Thoracic aorta (tissue), 2 donors: Measurements from ENCODE around the gene CNTNAP2. TPM values are rescaled to one million over a fixed set of nuclear protein-coding genes. Genes with fewer than 3 reads are reported as not detected.

ENCODE experiments used
- ATAC-seq: fragments of 150-250 bp; one replicate; pipeline ENCODE4 v1.8.0; 2017; ENCODE audit warnings: low read depth; ENCODE audit not compliant: insufficient number of reproducible peaks, low FRiP score
- DNase-seq: peaks from one replicate; pipeline ENCODE4 v3.0.0-alpha.2; 2020; ENCODE audit warnings: low spot score
- H3K27ac ChIP-seq, 2 donors: fragments of 200-600 bp; sonication (generic); 1 replicate in 1 of 2; 2 replicates in 1 of 2; pipeline ENCODE4 v1.5.1; 2016; ENCODE audit warnings: mild to moderate bottlenecking in 2 of 2, moderate library complexity in 2 of 2
- H3K27me3 ChIP-seq: fragments of 200-600 bp; sonication (generic); replicated peaks from 2 replicates; pipeline ENCODE4 v1.6.0; 2016; ENCODE audit warnings: mild to moderate bottlenecking; ENCODE audit not compliant: insufficient read depth
- H3K36me3 ChIP-seq: fragments of 200-600 bp; sonication (generic); one replicate; pipeline ENCODE4 v1.5.1; 2016
- H3K4me1 ChIP-seq, 2 donors: fragments of 200-600 bp; sonication (generic); 1 replicate in 1 of 2; 2 replicates in 1 of 2; pipeline versions ENCODE4 v1.5.1 to v1.6.0; 2016; ENCODE audit warnings: low read depth in 2 of 2, mild to moderate bottlenecking in 1 of 2; ENCODE audit not compliant: control insufficient read depth in 1 of 2
- H3K4me3 ChIP-seq: fragments of 200-600 bp; sonication (generic); 2 replicates; pipeline ENCODE4 v1.5.1; 2016; ENCODE audit warnings: mild to moderate bottlenecking
- H3K9me3 ChIP-seq: fragments of 200-600 bp; sonication (generic); 2 replicates; pipeline ENCODE4 v1.5.1; 2016
- total RNA-seq, 2 donors: library from RNA; depleted of rRNA; stranded (reverse); fragments of >200 nt; gene quantifications; one replicate each; pipeline versions ENCODE4 v1.1.0 to v1.2.3, GENCODE V29; 2016
- TF ChIP-seq, protein P1 (sequence below): fragments of 200-600 bp; sonication (generic); IDR thresholded peaks from one replicate; pipeline ENCODE4 v1.5.1; 2019; ENCODE audit warnings: antibody characterized with exemption

Gene CNTNAP2
- total RNA-seq, 2 donors from 2014 or later: not detected

DNA sequence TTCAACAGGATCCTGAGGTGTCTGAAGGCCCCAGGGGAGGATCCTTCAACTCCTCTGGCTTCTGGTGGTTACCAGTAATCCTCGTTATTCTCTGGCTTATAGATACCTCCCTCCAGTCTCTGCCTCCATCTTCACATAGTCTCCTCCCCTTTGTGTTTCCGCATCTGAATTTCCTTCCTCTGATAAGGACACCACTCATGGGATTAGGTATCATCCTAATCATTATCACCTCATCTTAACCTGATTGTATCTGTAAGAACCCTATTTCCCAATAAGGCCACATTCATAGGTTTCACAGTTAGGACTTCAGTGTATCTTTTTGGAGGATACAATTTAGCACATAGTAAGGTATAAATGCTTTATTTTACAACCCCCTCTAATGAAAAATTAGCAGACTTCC, 1189.2 kb downstream of the CNTNAP2 start:
- no peak for DNase-seq
- no peak overlapping the region for H3K4me3 ChIP-seq

DNA sequence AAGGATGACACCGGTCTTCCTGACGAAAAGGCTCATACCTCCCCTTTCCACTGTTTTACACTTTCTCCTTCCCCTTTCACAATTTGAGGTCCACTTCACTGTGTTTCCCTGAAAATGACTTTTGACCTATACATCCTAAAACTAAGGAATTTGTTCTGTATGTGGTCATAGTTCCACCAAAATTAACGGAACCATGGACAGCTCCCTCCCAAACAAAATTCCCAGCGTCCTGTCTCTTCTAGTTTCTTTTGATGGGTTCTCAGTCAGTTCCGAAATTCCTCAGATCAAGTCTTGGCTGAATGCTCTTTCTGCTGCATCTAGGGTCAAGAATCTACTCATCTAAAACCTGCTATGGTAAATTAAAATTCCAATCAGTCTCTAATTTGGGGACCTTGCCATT, 1191.9 kb downstream of the CNTNAP2 start:
- TF ChIP-seq, protein P1, sequence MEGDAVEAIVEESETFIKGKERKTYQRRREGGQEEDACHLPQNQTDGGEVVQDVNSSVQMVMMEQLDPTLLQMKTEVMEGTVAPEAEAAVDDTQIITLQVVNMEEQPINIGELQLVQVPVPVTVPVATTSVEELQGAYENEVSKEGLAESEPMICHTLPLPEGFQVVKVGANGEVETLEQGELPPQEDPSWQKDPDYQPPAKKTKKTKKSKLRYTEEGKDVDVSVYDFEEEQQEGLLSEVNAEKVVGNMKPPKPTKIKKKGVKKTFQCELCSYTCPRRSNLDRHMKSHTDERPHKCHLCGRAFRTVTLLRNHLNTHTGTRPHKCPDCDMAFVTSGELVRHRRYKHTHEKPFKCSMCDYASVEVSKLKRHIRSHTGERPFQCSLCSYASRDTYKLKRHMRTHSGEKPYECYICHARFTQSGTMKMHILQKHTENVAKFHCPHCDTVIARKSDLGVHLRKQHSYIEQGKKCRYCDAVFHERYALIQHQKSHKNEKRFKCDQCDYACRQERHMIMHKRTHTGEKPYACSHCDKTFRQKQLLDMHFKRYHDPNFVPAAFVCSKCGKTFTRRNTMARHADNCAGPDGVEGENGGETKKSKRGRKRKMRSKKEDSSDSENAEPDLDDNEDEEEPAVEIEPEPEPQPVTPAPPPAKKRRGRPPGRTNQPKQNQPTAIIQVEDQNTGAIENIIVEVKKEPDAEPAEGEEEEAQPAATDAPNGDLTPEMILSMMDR: no peak
- H3K27ac ChIP-seq: no peak overlapping the region
- no peaks in the 10 kb centered on the region for H3K36me3 ChIP-seq
- no peak for DNase-seq
- H3K4me1 ChIP-seq: no peaks in the 10 kb centered on the region
- no peak for ATAC-seq
- H3K4me3 ChIP-seq: no peak overlapping the region
- H3K9me3 ChIP-seq: no peaks in the 10 kb centered on the region
- H3K27me3 ChIP-seq: no peaks in the 10 kb centered on the region

More for the DNA sequence above, 1189.2 kb downstream of the CNTNAP2 start:
- TF ChIP-seq, protein P1: no peak
- no peaks in the 10 kb centered on the region for H3K9me3 ChIP-seq
- no peak for ATAC-seq
- H3K36me3 ChIP-seq: no peaks in the 10 kb centered on the region
- H3K27ac ChIP-seq: no peak overlapping the region
- no peaks in the 10 kb centered on the region for H3K27me3 ChIP-seq
- no peaks in the 10 kb centered on the region for H3K4me1 ChIP-seq

DNA sequence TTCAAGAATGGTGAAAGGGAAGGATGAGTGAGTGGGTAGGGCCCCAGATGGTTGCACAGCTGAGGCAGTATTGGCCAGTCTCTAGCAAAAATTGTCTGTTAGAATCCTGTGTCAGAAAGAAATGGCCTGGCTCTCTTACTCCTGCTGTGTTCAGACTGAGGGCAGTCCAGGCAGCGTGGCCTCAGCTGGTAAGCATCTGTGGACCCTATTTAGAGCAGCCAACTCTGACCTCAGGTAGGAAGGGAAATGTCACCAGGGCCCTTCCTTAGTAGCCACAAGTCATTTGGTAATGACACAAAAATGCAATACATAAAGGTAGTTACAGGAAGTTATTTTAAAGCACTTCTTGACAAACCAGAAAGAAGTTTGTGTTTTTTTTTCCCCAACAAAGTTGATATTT, 1194.7 kb downstream of the CNTNAP2 start:
- Histone ChIP-seq H3K4me3 (no peak overlapping the region), H3K4me1 (no peaks in the 10 kb centered on the region), H3K36me3 (no peaks in the 10 kb centered on the region), H3K9me3 (no peaks in the 10 kb centered on the region), H3K27ac (no peak overlapping the region), H3K27me3 (no peaks in the 10 kb centered on the region)
- TF ChIP-seq, protein P1: no peak
- ATAC-seq (no peak), DNase-seq (no peak)

DNA sequence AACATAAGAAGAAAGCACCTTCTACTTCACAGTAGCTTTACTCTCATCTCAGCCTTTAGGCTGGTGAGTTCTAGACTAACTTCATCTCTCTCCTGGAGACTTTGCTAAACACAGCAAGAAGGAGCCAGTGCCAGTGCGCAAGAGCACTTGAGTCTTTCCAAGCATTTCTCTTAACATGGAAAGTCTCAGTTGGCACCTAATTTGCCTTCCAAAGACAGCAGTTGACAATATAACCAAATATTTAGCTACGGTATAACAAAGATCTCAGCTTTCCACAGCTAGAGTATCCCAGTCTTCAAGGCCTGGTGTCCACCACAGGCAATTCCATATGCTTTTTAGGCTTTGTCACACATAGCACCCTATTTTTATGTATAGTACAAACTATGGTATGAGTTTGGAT, 1204.9 kb downstream of the CNTNAP2 start:
- H3K27ac ChIP-seq: no peak overlapping the region
- no peaks in the 10 kb centered on the region for H3K27me3 ChIP-seq
- ATAC-seq (no peak), DNase-seq (no peak)
- H3K4me1 ChIP-seq: no peaks in the 10 kb centered on the region
- no peaks in the 10 kb centered on the region for H3K9me3 ChIP-seq
- no peak overlapping the region for H3K4me3 ChIP-seq
- TF ChIP-seq, protein P1: no peak
- H3K36me3 ChIP-seq: no peaks in the 10 kb centered on the region

DNA sequence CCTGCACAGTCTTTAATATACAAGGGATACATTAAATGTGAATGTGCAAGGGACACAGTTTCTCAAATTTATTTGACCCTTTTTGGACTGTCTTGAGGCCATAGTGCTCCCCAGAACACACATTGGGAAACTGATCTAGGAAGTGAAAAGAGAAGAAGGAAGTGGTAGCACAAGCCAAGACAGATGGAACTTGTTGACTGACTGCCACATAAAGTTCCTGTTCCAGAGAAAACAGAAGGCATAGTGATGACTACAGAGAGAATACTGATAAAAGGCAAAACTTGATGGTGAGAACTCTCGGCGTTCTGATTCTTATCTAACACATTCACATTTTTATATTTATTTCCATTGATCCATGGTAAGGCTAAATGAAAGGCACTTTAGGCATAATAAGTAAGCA, 1216.4 kb downstream of the CNTNAP2 start:
- no peaks in the 10 kb centered on the region for H3K36me3 ChIP-seq
- no peak overlapping the region for H3K27ac ChIP-seq
- no peaks in the 10 kb centered on the region for H3K9me3 ChIP-seq
- TF ChIP-seq, protein P1: no peak
- no peaks in the 10 kb centered on the region for H3K27me3 ChIP-seq
- ATAC-seq: no peak
- no peaks in the 10 kb centered on the region for H3K4me1 ChIP-seq
- no peak overlapping the region for H3K4me3 ChIP-seq
- no peak for DNase-seq
